IMR-90 (cell line): ENCODE results near the gene RNF123. TPM values are rescaled to one million over a fixed set of nuclear protein-coding genes. Genes with fewer than 3 reads are reported as not detected.

Experiments
- ATAC-seq: fragments of 200-7000 bp; cut with Tn5 transposase; 2 replicates; pipeline ENCODE4 v1.9.1; 2020; ENCODE audit warnings: low read depth, mild to moderate bottlenecking, moderate library complexity
- BruUV-seq: library from RNA; stranded (reverse); fragments of 400-500 nt; replicated peaks from 2 replicates; lab custom pipeline; 2021; lab: Mats Ljungman, UMichigan
- CTCF ChIA-PET: fragments of 300-600 bp; formaldehyde crosslinking; extraction: SDS; loops from one replicate; lab custom pipeline; 2021; ENCODE audit warnings: antibody characterized with exemption; lab: Yijun Ruan, JAX
- POLR2A ChIA-PET: fragments of 300-600 bp; sonication (Branson Sonifier 250); formaldehyde crosslinking; loops from one replicate; lab custom pipeline; 2022; ENCODE audit warnings: antibody characterized with exemption; ENCODE audit not compliant: unreplicated experiment; lab: Charles Lee
- DNase-seq: peaks from one replicate; pipeline ENCODE4 v3.0.0; 2013
- H2AFZ ChIP-seq: replicated peaks from 2 replicates; pipeline ENCODE3; 2013; ENCODE audit warnings: low read length, mild to moderate bottlenecking; ENCODE audit not compliant: poor library complexity
- H2AK5ac ChIP-seq: 2 replicates; pipeline ENCODE4 v1.6.1; 2013; ENCODE audit warnings: low read depth, low read length, inconsistent platforms
- H2AK9ac ChIP-seq: replicated peaks from 2 replicates; pipeline ENCODE3; 2013; ENCODE audit warnings: mild to moderate bottlenecking, low read depth, low read length, moderate library complexity; ENCODE audit not compliant: poor library complexity
- H2BK120ac ChIP-seq: 2 replicates; pipeline ENCODE4 v1.6.1; 2013; ENCODE audit warnings: low read depth, low read length, inconsistent platforms
- H2BK15ac ChIP-seq: 3 replicates; pipeline ENCODE4 v1.6.1; 2013; ENCODE audit warnings: low read depth, low read length, inconsistent platforms
- H2BK20ac ChIP-seq: 2 replicates; pipeline ENCODE4 v1.6.1; 2013; ENCODE audit warnings: low read depth, mild to moderate bottlenecking, inconsistent platforms, low read length, moderate library complexity
- H2BK5ac ChIP-seq: 2 replicates; pipeline ENCODE4 v1.6.1; 2013; ENCODE audit warnings: mild to moderate bottlenecking, low read depth, low read length, inconsistent platforms; ENCODE audit not compliant: poor library complexity, severe bottlenecking
- H3K14ac ChIP-seq: replicated peaks from 2 replicates; pipeline ENCODE4 v1.6.1; 2013; ENCODE audit warnings: low read depth, low read length, inconsistent platforms
- H3K18ac ChIP-seq: 2 replicates; pipeline ENCODE4 v1.6.1; 2013; ENCODE audit warnings: low read depth, low read length, control low read depth
- H3K23ac ChIP-seq: 2 replicates; pipeline ENCODE4 v1.6.1; 2013; ENCODE audit warnings: low read depth, low read length, inconsistent platforms
- H3K27ac ChIP-seq: 2 replicates; pipeline ENCODE4 v1.5.1; 2013; ENCODE audit warnings: mild to moderate bottlenecking, control low read depth, low read length; ENCODE audit not compliant: insufficient read depth
- H3K27me3 ChIP-seq: 2 replicates; pipeline ENCODE4 v1.6.1; 2013; ENCODE audit warnings: low read length; ENCODE audit not compliant: control insufficient read depth, insufficient read depth
- H3K36me3 ChIP-seq: 2 replicates; pipeline ENCODE4 v1.6.1; 2013; ENCODE audit warnings: low read length, mixed read lengths; ENCODE audit not compliant: control insufficient read depth, insufficient read depth
- H3K4ac ChIP-seq: 2 replicates; pipeline ENCODE4 v1.6.1; 2013; ENCODE audit warnings: low read depth, low read length, inconsistent platforms
- H3K4me1 ChIP-seq: 2 replicates; pipeline ENCODE4 v1.6.1; 2013; ENCODE audit warnings: low read length, mixed read lengths; ENCODE audit not compliant: control insufficient read depth, insufficient read depth
- H3K4me2 ChIP-seq: 2 replicates; pipeline ENCODE4 v1.6.1; 2013; ENCODE audit warnings: low read depth, mild to moderate bottlenecking, control low read depth, low read length, moderate library complexity
- H3K4me3 ChIP-seq: 2 replicates; pipeline ENCODE4 v1.5.1; 2013; ENCODE audit warnings: low read depth, mild to moderate bottlenecking, control low read depth, low read length, moderate library complexity; ENCODE audit not compliant: insufficient read depth
- H3K56ac ChIP-seq: 2 replicates; pipeline ENCODE4 v1.6.1; 2013; ENCODE audit warnings: low read length, inconsistent platforms; ENCODE audit not compliant: insufficient read depth; ENCODE audit errors: extremely low read depth
- H3K79me1 ChIP-seq, 2 experiments: 2 replicates each; pipeline ENCODE4 v1.6.1; 2013; ENCODE audit warnings: low read length in 2 of 2, inconsistent platforms in 1 of 2, low read depth in 1 of 2
- H3K9ac ChIP-seq: 2 replicates; pipeline ENCODE4 v1.6.1; 2013; ENCODE audit warnings: low read depth, low read length, control low read depth
- H3K9me1 ChIP-seq: 2 replicates; pipeline ENCODE4 v1.6.1; 2013; ENCODE audit warnings: low read length, inconsistent platforms; ENCODE audit not compliant: insufficient read depth
- H3K9me3 ChIP-seq: 2 replicates; pipeline ENCODE4 v1.6.1; 2013; ENCODE audit warnings: low read length; ENCODE audit not compliant: control insufficient read depth, insufficient read depth
- H4K20me1 ChIP-seq: 2 replicates; pipeline ENCODE4 v1.6.1; 2013; ENCODE audit warnings: low read length, inconsistent platforms; ENCODE audit not compliant: insufficient read depth
- H4K5ac ChIP-seq: 2 replicates; pipeline ENCODE4 v1.6.1; 2013; ENCODE audit warnings: mild to moderate bottlenecking, low read depth, low read length, control low read depth
- H4K8ac ChIP-seq, 2 experiments: 2 replicates each; pipeline ENCODE4 v1.6.1; 2013; ENCODE audit warnings: low read depth in 2 of 2, low read length in 2 of 2, control low read depth in 1 of 2, inconsistent platforms in 1 of 2
- H4K91ac ChIP-seq: 2 replicates; pipeline ENCODE4 v1.6.1; 2013; ENCODE audit warnings: low read depth, low read length, inconsistent platforms; ENCODE audit not compliant: insufficient read depth
- ELK1 ChIP-seq: fragments of 150-350 bp; IDR thresholded peaks from 2 replicates; pipeline ENCODE4 v1.6.1; 2016; ENCODE audit warnings: low read depth, mild to moderate bottlenecking, low read length, moderate library complexity, borderline replicate concordance
- FOS ChIP-seq: fragments of 150-350 bp; IDR thresholded peaks from 2 replicates; pipeline ENCODE4 v1.6.1; 2016; ENCODE audit warnings: low read depth, low read length
- POLR2A ChIP-seq: IDR thresholded peaks from 2 replicates; pipeline ENCODE4 v1.6.1; 2012; ENCODE audit warnings: mild to moderate bottlenecking, low read depth, low read length
- RCOR1 ChIP-seq: IDR thresholded peaks from 2 replicates; pipeline ENCODE4 v1.6.1; 2012; ENCODE audit warnings: mild to moderate bottlenecking, low read length, improper control_type of control experiment; ENCODE audit not compliant: insufficient replicate concordance
- RFX5 ChIP-seq: IDR thresholded peaks from 2 replicates; pipeline ENCODE4 v1.8.0; 2012; ENCODE audit warnings: low read depth, mild to moderate bottlenecking, low read length, moderate library complexity
- WGBS, 2 experiments: methylation state at CpG; one replicate each; pipeline versions ENCODE4 v1.1.5 to v1.1.7; 2013; ENCODE audit warnings: missing lambda C conversion rate in 2 of 2; ENCODE audit not compliant: insufficient read length in 1 of 2; ENCODE audit errors: extremely low coverage in 2 of 2; 5-methylcytosine and 5-hydroxymethylcytosine counted together
- dilution Hi-C: fragments of 300-500 bp; cut with HindIII; formaldehyde crosslinking; loops from one replicate; pipeline ENCODE4 v1.14.3; 2018; ENCODE audit warnings: low sequenced_read_pairs; ENCODE audit not compliant: unreplicated experiment
- in situ Hi-C: fragments of 300-500 bp; cut with MboI; formaldehyde crosslinking; loops from 3 replicates; pipeline ENCODE4 v1.14.3; 2019; ENCODE audit warnings: low sequenced_read_pairs, inconsistent platforms, mixed read lengths
- intact Hi-C: fragments of 100-400 bp; cut with micrococcal nuclease; formaldehyde crosslinking; loops from 2 replicates; pipeline ENCODE4 v1.10.0; 2022
- polyA plus RNA-seq, 3 experiments: library from polyadenylated mRNA; depleted of rRNA; stranded (reverse); fragments of >200 nt; gene quantifications; 2 replicates each; pipeline ENCODE4 v1.2.3, GENCODE V29; 2012; ENCODE audit warnings: low replicate concordance in 1 of 3
- total RNA-seq: library from RNA; depleted of rRNA; stranded (reverse); fragments of >200 nt; gene quantifications from 2 replicates; pipeline ENCODE4 v1.2.3, GENCODE V29; 2012

Gene RNF123
- total and polyA plus RNA-seq, 2 of the 4 experiments (the other 2 are of a cell fraction) = 13.4 to 37.7 TPM

GRCh38 chr3:49716169-49716568 is 26.8 kb downstream of the RNF123 start:
- peaks cover 17% of the 10 kb centered on the region for H3K36me3 ChIP-seq
- H3K4me2 ChIP-seq = no peak overlapping the region
- BruUV-seq = no TSS peak
- dilution Hi-C loops = no loop called here
- no peaks in the 10 kb centered on the region; the same call in 1 of the 2 replicates for H3K9me1 ChIP-seq
- peaks cover 17% of the 10 kb centered on the region for H4K20me1 ChIP-seq
- in situ Hi-C loops = no loop called here
- no peak overlapping the region for H4K8ac ChIP-seq
- no peak overlapping the region for H3K9ac ChIP-seq
- peaks cover 4 to 15% of the 10 kb centered on the region in 2 experiments; a peak in 2 of 4 replicates for H3K79me1 ChIP-seq
- H2AFZ ChIP-seq = no peak overlapping the region
- no CpG with 5 or more reads among the region's 7 CpGs for WGBS, 2 experiments
- H2BK120ac ChIP-seq = no peak overlapping the region
- H2BK20ac ChIP-seq = no peak overlapping the region
- H3K4me1 ChIP-seq = peaks cover 6% of the 10 kb centered on the region
- no peak overlapping the region for H3K23ac ChIP-seq
- H3K9me3 ChIP-seq = no peaks in the 10 kb centered on the region
- POLR2A ChIA-PET = no interaction called here
- DNase-seq (no peak), ATAC-seq (no peak)
- no peak overlapping the region for H4K91ac ChIP-seq
- H3K56ac ChIP-seq = no peak overlapping the region
- H3K14ac ChIP-seq = no peak overlapping the region
- H3K27me3 ChIP-seq = no peaks in the 10 kb centered on the region
- H3K4ac ChIP-seq = no peak overlapping the region
- TF ChIP-seq FOS (no peak), POLR2A (no peak), RCOR1 (no peak), RFX5 (no peak), ELK1 (no peak)
- intact Hi-C loops = no loop called here
- H4K5ac ChIP-seq = no peak overlapping the region
- no peak overlapping the region for H2BK15ac ChIP-seq
- H2BK5ac ChIP-seq = no peak overlapping the region
- peak overlapping the region; percentile 66 for H2AK9ac ChIP-seq
- H3K18ac ChIP-seq = no peak overlapping the region
- CTCF ChIA-PET = interaction anchor here (0.6 kb wide), 1 partner anchor 310 kb away, joined by 3 read pairs; no protein-coding TSS in a partner anchor
- H3K27ac ChIP-seq = no peak overlapping the region
- no peak overlapping the region for H2AK5ac ChIP-seq
- H3K4me3 ChIP-seq = no peak overlapping the region
